Large intestine (tissue), 3 donors: ENCODE measurements around the gene PLEKHG7. TPM values are rescaled to one million over a fixed set of nuclear protein-coding genes. Genes with fewer than 3 reads are reported as not detected.

Experiments
- DNase-seq, 2 donors: peaks; one replicate each; pipeline versions ENCODE4 v3.0.0 to v3.0.0-alpha.2; 2013
- H3K27ac ChIP-seq: one replicate; pipeline ENCODE4 v1.5.1; 2013; ENCODE audit warnings: low read length
- H3K27me3 ChIP-seq: 2 replicates; pipeline ENCODE4 v1.6.1; 2013; ENCODE audit warnings: low read length; ENCODE audit not compliant: control insufficient read depth, insufficient read depth
- H3K36me3 ChIP-seq: 2 replicates; pipeline ENCODE4 v1.6.1; 2013; ENCODE audit warnings: low read length; ENCODE audit not compliant: control insufficient read depth, insufficient read depth
- H3K4me1 ChIP-seq: one replicate; pipeline ENCODE4 v1.6.1; 2013; ENCODE audit warnings: low read length; ENCODE audit not compliant: control insufficient read depth, insufficient read depth
- H3K4me3 ChIP-seq: one replicate; pipeline ENCODE4 v1.5.1; 2013; ENCODE audit warnings: low read length
- H3K9me3 ChIP-seq: one replicate; pipeline ENCODE4 v1.6.1; 2013; ENCODE audit warnings: mild to moderate bottlenecking, low read depth, low read length, moderate library complexity; ENCODE audit not compliant: control insufficient read depth
- WGBS: methylation state at CpG from one replicate; pipeline ENCODE4 v1.1.5; 2013; ENCODE audit warnings: low lambda C conversion rate; ENCODE audit not compliant: insufficient coverage; 5-methylcytosine and 5-hydroxymethylcytosine counted together
- polyA plus RNA-seq: library from polyadenylated mRNA; unstranded; fragments of 120-200 nt; gene quantifications from one replicate; pipeline ENCODE4 v1.2.1, GENCODE V29; 2013

The PLEKHG7 gene
- polyA plus RNA-seq, 1 donor = 0.54 TPM

- no peaks in the 10 kb centered on the region for H3K4me1 ChIP-seq
- H3K27ac ChIP-seq = no peak overlapping the region
- DNase-seq = no peak
- no peak overlapping the region for H3K4me3 ChIP-seq
- H3K27me3 ChIP-seq = no peaks in the 10 kb centered on the region
- H3K36me3 ChIP-seq = no peaks in the 10 kb centered on the region
- no peaks in the 10 kb centered on the region for H3K9me3 ChIP-seq
- no CpG with 5 or more reads among the region's 3 CpGs for WGBS
Observed at GRCh38 chr12:92673756-92674155, 29.0 kb upstream of the PLEKHG7 start.

GRCh38 chr12:92674500-92674899 lies 28.3 kb upstream of the PLEKHG7 start:
- Histone ChIP-seq H3K4me1 (no peaks in the 10 kb centered on the region), H3K9me3 (no peaks in the 10 kb centered on the region), H3K36me3 (no peaks in the 10 kb centered on the region), H3K4me3 (no peak overlapping the region), H3K27ac (no peak overlapping the region), H3K27me3 (no peaks in the 10 kb centered on the region)
- WGBS = no CpG with 5 or more reads among the region's 3 CpGs
- no peak for DNase-seq

- Histone ChIP-seq H3K36me3 (no peaks in the 10 kb centered on the region), H3K4me1 (no peaks in the 10 kb centered on the region), H3K4me3 (no peak overlapping the region), H3K27me3 (no peaks in the 10 kb centered on the region), H3K27ac (no peak overlapping the region), H3K9me3 (no peaks in the 10 kb centered on the region)
- no CpG with 5 or more reads among the region's 5 CpGs for WGBS
- peak in 1 of 2 donors; percentile 23 for DNase-seq
Observed at GRCh38 chr12:92675092-92675865, 27.5 kb upstream of the PLEKHG7 start.

- no peaks in the 10 kb centered on the region for H3K36me3 ChIP-seq
- no CpG with 5 or more reads among the region's 4 CpGs for WGBS
- DNase-seq = no peak
- no peaks in the 10 kb centered on the region for H3K9me3 ChIP-seq
- no peak overlapping the region for H3K4me3 ChIP-seq
- no peaks in the 10 kb centered on the region for H3K27me3 ChIP-seq
- no peaks in the 10 kb centered on the region for H3K4me1 ChIP-seq
- H3K27ac ChIP-seq = no peak overlapping the region
Observed at GRCh38 chr12:92676710-92677109, 26.1 kb upstream of the PLEKHG7 start.

DNA sequence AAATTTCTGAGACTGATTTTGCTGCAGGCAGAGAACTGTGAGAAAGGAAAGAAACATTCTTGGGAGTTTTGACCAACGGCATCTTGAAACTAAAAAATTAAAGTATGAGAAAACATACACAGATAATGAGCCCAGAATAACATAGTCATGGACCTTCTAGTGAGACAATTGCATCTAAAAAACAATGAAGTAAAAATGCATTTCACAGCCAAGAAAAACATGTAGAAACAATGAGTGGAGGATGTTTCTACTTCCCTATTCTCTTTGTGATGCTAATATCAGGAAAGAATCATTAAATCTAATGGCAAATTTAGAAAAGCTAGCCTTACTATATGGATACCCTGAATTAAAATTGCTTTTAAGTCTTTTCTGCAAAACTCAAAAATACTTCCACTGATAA lies 12.2 kb upstream of the PLEKHG7 start:
- DNase-seq = no peak
- no peaks in the 10 kb centered on the region for H3K27me3 ChIP-seq
- H3K9me3 ChIP-seq = no peaks in the 10 kb centered on the region
- H3K36me3 ChIP-seq = no peaks in the 10 kb centered on the region
- no peak overlapping the region for H3K27ac ChIP-seq
- H3K4me3 ChIP-seq = no peak overlapping the region
- no peaks in the 10 kb centered on the region for H3K4me1 ChIP-seq
- 83% methylated on average over 1 of the region's 1 CpG for WGBS

- no peaks in the 10 kb centered on the region for H3K4me1 ChIP-seq
- no peaks in the 10 kb centered on the region for H3K27me3 ChIP-seq
- no peak overlapping the region for H3K27ac ChIP-seq
- WGBS = 100% methylated on average over 1 of the region's 5 CpGs
- DNase-seq = no peak
- peaks cover 3% of the 10 kb centered on the region for H3K9me3 ChIP-seq
- H3K4me3 ChIP-seq = no peak overlapping the region
- H3K36me3 ChIP-seq = no peaks in the 10 kb centered on the region
Observed at GRCh38 chr12:92695056-92695455, 7.7 kb upstream of the PLEKHG7 start.

GRCh38 chr12:92695577-92695976 lies 7.2 kb upstream of the PLEKHG7 start:
- H3K9me3 ChIP-seq = peaks cover 3% of the 10 kb centered on the region
- no peak overlapping the region for H3K27ac ChIP-seq
- H3K27me3 ChIP-seq = no peaks in the 10 kb centered on the region
- no peak for DNase-seq
- no CpG with 5 or more reads among the region's 1 CpG for WGBS
- H3K4me1 ChIP-seq = no peaks in the 10 kb centered on the region
- no peak overlapping the region for H3K4me3 ChIP-seq
- H3K36me3 ChIP-seq = no peaks in the 10 kb centered on the region

- Histone ChIP-seq H3K4me1 (no peaks in the 10 kb centered on the region), H3K9me3 (peaks cover 3% of the 10 kb centered on the region), H3K4me3 (no peak overlapping the region), H3K36me3 (no peaks in the 10 kb centered on the region), H3K27me3 (no peaks in the 10 kb centered on the region), H3K27ac (no peak overlapping the region)
- DNase-seq = no peak
Observed at GRCh38 chr12:92696216-92696615, 6.6 kb upstream of the PLEKHG7 start.

GRCh38 chr12:92698474-92698873 lies 4.3 kb upstream of the PLEKHG7 start:
- Histone ChIP-seq H3K9me3 (peaks cover 3% of the 10 kb centered on the region), H3K4me1 (peaks cover 5% of the 10 kb centered on the region), H3K27ac (no peak overlapping the region), H3K27me3 (no peaks in the 10 kb centered on the region), H3K4me3 (no peak overlapping the region), H3K36me3 (no peaks in the 10 kb centered on the region)
- DNase-seq = no peak

DNA sequence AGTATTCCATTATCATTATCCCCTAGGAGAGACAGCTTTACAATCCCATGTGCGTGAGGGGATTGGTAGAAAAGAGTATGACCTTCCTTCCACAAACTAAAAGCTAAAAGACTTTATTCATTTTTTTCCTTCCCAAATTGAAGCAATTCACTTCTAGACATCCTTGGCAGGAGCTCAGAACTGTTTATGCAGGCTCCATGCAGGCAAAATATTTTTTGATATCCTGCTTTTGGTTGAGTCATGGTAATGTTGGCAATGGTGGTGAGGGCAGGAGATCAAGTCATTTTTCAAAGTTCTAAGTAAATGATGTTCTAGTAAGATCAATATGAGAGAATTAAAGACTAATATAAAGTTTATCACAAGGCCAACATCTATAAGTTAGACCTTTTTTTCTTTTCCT lies 1.3 kb upstream of the PLEKHG7 start:
- H3K27ac ChIP-seq = no peak overlapping the region
- WGBS = no CpG with 5 or more reads among the region's 1 CpG
- H3K4me1 ChIP-seq = peaks cover 8% of the 10 kb centered on the region
- H3K36me3 ChIP-seq = no peaks in the 10 kb centered on the region
- no peaks in the 10 kb centered on the region for H3K27me3 ChIP-seq
- no peak for DNase-seq
- H3K4me3 ChIP-seq = no peak overlapping the region
- H3K9me3 ChIP-seq = peaks cover 3% of the 10 kb centered on the region

- Histone ChIP-seq H3K36me3 (no peaks in the 10 kb centered on the region), H3K4me3 (no peak overlapping the region), H3K4me1 (peaks cover 8% of the 10 kb centered on the region), H3K27ac (no peak overlapping the region), H3K27me3 (no peaks in the 10 kb centered on the region), H3K9me3 (no peaks in the 10 kb centered on the region)
- no peak for DNase-seq
- no CpG with 5 or more reads among the region's 4 CpGs for WGBS
Observed at GRCh38 chr12:92703786-92704185, 997 bp downstream of the PLEKHG7 start.
